ENCODE measurements around the gene ZSCAN5B. TPM values are rescaled to one million over a fixed set of nuclear protein-coding genes. Genes with fewer than 3 reads are reported as not detected.

ZSCAN5B gene
- total RNA-seq, 1 donor from 2014 or later: not detected

GRCh38 chr19:56145698-56146097 lies 51.9 kb downstream of the ZSCAN5B start:
- intact Hi-C loops (cut with micrococcal nuclease): no loop called here

- intact Hi-C loops (cut with micrococcal nuclease): loop anchor here (5.0 kb wide), 3 partner anchors 38 to 1047 kb away; partner anchors contain the start of gene ZNF264
Observed at GRCh38 chr19:56144831-56145230, 52.8 kb downstream of the ZSCAN5B start.

GRCh38 chr19:56144376-56144775 lies 53.2 kb downstream of the ZSCAN5B start:
- intact Hi-C loops (cut with micrococcal nuclease): loop anchor here (5.0 kb wide), 3 partner anchors 37 to 1048 kb away; partner anchors contain the start of gene ZNF264

GRCh38 chr19:56142897-56143434 lies 54.6 kb downstream of the ZSCAN5B start:
- intact Hi-C loops (cut with micrococcal nuclease): loop anchor here (5.0 kb wide), 3 partner anchors 36 to 1049 kb away; partner anchors contain the start of gene ZNF264

GRCh38 chr19:56142087-56142787 lies 55.3 kb downstream of the ZSCAN5B start:
- intact Hi-C loops (cut with micrococcal nuclease): loop anchor here (5.0 kb wide), 3 partner anchors 35 to 1050 kb away; partner anchors contain the start of gene ZNF264

- intact Hi-C loops (cut with micrococcal nuclease): loop anchor here (1.0 to 5.0 kb wide), 13 partner anchors 20 to 1951 kb away; partner anchors contain the start of genes EPN1, FIZ1, ZNF264 and ZNF628
Observed at GRCh38 chr19:56141417-56141993, 56.1 kb downstream of the ZSCAN5B start.

GRCh38 chr19:56140583-56141416 lies 56.8 kb downstream of the ZSCAN5B start, which contains the start of gene ZNF444:
TSS of gene ZNF444 (plus strand) at chr19:56141287. CDS start at chr19:56146912, 5,625 bp downstream.
- intact Hi-C loops (cut with micrococcal nuclease): loop anchor here (1.0 to 5.0 kb wide), 14 partner anchors 19 to 1981 kb away; partner anchors contain the start of genes EPN1, FIZ1, LENG1 and ZNF264

GRCh38 chr19:56139847-56140582 lies 57.6 kb downstream of the ZSCAN5B start:
- intact Hi-C loops (cut with micrococcal nuclease): loop anchor here (1.0 to 5.0 kb wide), 8 partner anchors 33 to 1981 kb away; partner anchors contain the start of genes EPN1, LENG1, ZNF264 and ZNF628

Other genes with a start within 250 kb of the ZSCAN5B start
- not detected in 2 replicates for gene NLRP8, start 250.0 kb downstream of the ZSCAN5B start, total RNA-seq
- gene NLRP5, start 211.0 kb downstream of the ZSCAN5B start, total RNA-seq: not detected in 2 replicates
- 32.4 and 34.8 TPM in 2 replicates for gene ZNF787, start 76.5 kb downstream of the ZSCAN5B start, total RNA-seq
- gene ZNF444, start 56.5 kb downstream of the ZSCAN5B start, total RNA-seq: 27.4 and 39.6 TPM in 2 replicates
- not detected in 2 replicates for gene GALP, start 21.8 kb downstream of the ZSCAN5B start, total RNA-seq
- gene ZSCAN5C, start 4.5 kb upstream of the ZSCAN5B start, total RNA-seq: not detected in 2 replicates
- gene EDDM13, start 75.0 kb upstream of the ZSCAN5B start, total RNA-seq: 0.85 and 2.5 TPM in 2 replicates
- 12.0 TPM in 2 replicates for gene ZSCAN5A, start 117.1 kb upstream of the ZSCAN5B start, total RNA-seq
- 1.3 and 2.3 TPM in 2 replicates for gene ZNF582, start 195.8 kb upstream of the ZSCAN5B start, total RNA-seq
- gene ZNF583, start 206.5 kb upstream of the ZSCAN5B start, total RNA-seq: 3.4 and 3.5 TPM in 2 replicates

Measured in T-helper 1 cell treated with Interleukin-12 subunit alpha and Interleukin-12 subunit beta and Interleukin-4 antibody, amounts not matched to agents 30 ng/mL and 1 ng/mL, for 36 hours (primary cell).